ENCODE results near the gene STX16. TPM values are rescaled to one million over a fixed set of nuclear protein-coding genes. Genes with fewer than 3 reads are reported as not detected.

Gene STX16
- total and polyA plus RNA-seq, 2 donors (not counting 1 experiment from before 2014, with no cell fraction given), result 110 to 117 TPM

- Histone ChIP-seq H3K4me3 (ENCODE audit: control extremely low read depth in 1 of 5, extremely low read depth in 1 of 5, insufficient read depth in 1 of 5, low read depth in 2 of 5, low read length in 4 of 5) (no peak overlapping the region), H3K9me3 (ENCODE audit: control extremely low read depth in 1 of 3, control insufficient read depth in 2 of 3, insufficient read depth in 1 of 3, low read length in 2 of 3) (no peaks in the 10 kb centered on the region), H3K4me1 (ENCODE audit: control insufficient read depth in 2 of 2, insufficient read depth in 2 of 2, low read length in 2 of 2) (no peaks in the 10 kb centered on the region), H3K36me3 (replicated peaks in 1 of 2; ENCODE audit: control extremely low read depth in 1 of 2, control insufficient read depth in 1 of 2, extremely low read depth in 1 of 2, insufficient read depth in 2 of 2, low read length in 1 of 2) (no peaks in the 10 kb centered on the region), H2AFZ (ENCODE audit: insufficient read depth, low read depth, low read length, poor library complexity, severe bottlenecking) (no peak overlapping the region), H3K9ac (ENCODE audit: low read length) (no peak overlapping the region), H3K79me2 (ENCODE audit: control insufficient read depth, insufficient read depth, low read length) (no peaks in the 10 kb centered on the region), H3K27me3 (replicated peaks in 1 of 4; ENCODE audit: control extremely low read depth in 1 of 4, control insufficient read depth in 3 of 4, insufficient read depth in 4 of 4, low read length in 3 of 4) (no peaks in the 10 kb centered on the region), H4K20me1 (ENCODE audit: control insufficient read depth, insufficient read depth, low read length, poor library complexity, severe bottlenecking) (no peaks in the 10 kb centered on the region), H3K27ac (ENCODE audit: low read length in 2 of 2) (no peak overlapping the region), H3K4me2 (replicated peaks; ENCODE audit: low read depth, low read length, poor library complexity, severe bottlenecking) (no peak overlapping the region)
- intact Hi-C loops (cut with micrococcal nuclease), result no loop called here
- ATAC-seq (ENCODE audit: low read depth) (no peak), DNase-seq (no peak)
- H3K27ac Mint-ChIP-seq, result no peak overlapping the region
- H3K9me3 Mint-ChIP-seq (ENCODE audit: insufficient read depth), result no peaks in the 10 kb centered on the region
- WGBS (ENCODE audit: insufficient coverage), result 98% methylated on average over 13 of the region's 17 CpGs
- H3K4me1 Mint-ChIP-seq, result no peaks in the 10 kb centered on the region
- no peaks in the 10 kb centered on the region for H3K27me3 Mint-ChIP-seq
- H3K4me3 Mint-ChIP-seq, result no peak overlapping the region
- ChIA-PET CTCF (interaction anchor here (0.5 to 1.2 kb wide), 2 partner anchors 20 to 21 kb away, joined by 3 read pairs; no protein-coding TSS in a partner anchor), POLR2A (no interaction called here)
- TF ChIP-seq EZH2 (IDR thresholded peaks at IDR 0.05; ENCODE audit: borderline replicate concordance, insufficient read depth, low read depth, low read length, poor library complexity, severe bottlenecking) (no peak), CTCF (IDR thresholded peaks at IDR 0.05) (no peak)
These were observed 59.6 kb downstream of the STX16 start for GRCh38 chr20:58710481-58711265.

- 96% methylated on average over 20 of the region's 21 CpGs for WGBS (ENCODE audit: insufficient coverage)
- no peak for TF ChIP-seq CTCF (IDR thresholded peaks at IDR 0.05)
- TF ChIP-seq EZH2 (IDR thresholded peaks at IDR 0.05; ENCODE audit: borderline replicate concordance, insufficient read depth, low read depth, low read length, poor library complexity, severe bottlenecking), result no peak
- POLR2A ChIA-PET, result no interaction called here
These were observed 60.4 kb downstream of the STX16 start for GRCh38 chr20:58711266-58712051.

More at GRCh38 chr20:58711266-58712051, 60.4 kb downstream of the STX16 start:
- Mint-ChIP-seq H3K27me3 (no peaks in the 10 kb centered on the region), H3K4me3 (no peak overlapping the region), H3K4me1 (no peaks in the 10 kb centered on the region), H3K27ac (no peak overlapping the region), H3K9me3 (ENCODE audit: insufficient read depth) (no peaks in the 10 kb centered on the region)
- Histone ChIP-seq H3K9ac (ENCODE audit: low read length) (no peak overlapping the region), H4K20me1 (ENCODE audit: control insufficient read depth, insufficient read depth, low read length, poor library complexity, severe bottlenecking) (no peaks in the 10 kb centered on the region), H3K27me3 (replicated peaks in 1 of 4; ENCODE audit: control extremely low read depth in 1 of 4, control insufficient read depth in 3 of 4, insufficient read depth in 4 of 4, low read length in 3 of 4) (no peaks in the 10 kb centered on the region), H3K4me3 (ENCODE audit: control extremely low read depth in 1 of 5, extremely low read depth in 1 of 5, insufficient read depth in 1 of 5, low read depth in 2 of 5, low read length in 4 of 5) (no peak overlapping the region), H3K4me1 (ENCODE audit: control insufficient read depth in 2 of 2, insufficient read depth in 2 of 2, low read length in 2 of 2) (no peaks in the 10 kb centered on the region), H3K79me2 (ENCODE audit: control insufficient read depth, insufficient read depth, low read length) (no peaks in the 10 kb centered on the region), H3K4me2 (replicated peaks; ENCODE audit: low read depth, low read length, poor library complexity, severe bottlenecking) (no peak overlapping the region), H3K27ac (ENCODE audit: low read length in 2 of 2) (no peak overlapping the region), H2AFZ (ENCODE audit: insufficient read depth, low read depth, low read length, poor library complexity, severe bottlenecking) (no peak overlapping the region), H3K36me3 (replicated peaks in 1 of 2; ENCODE audit: control extremely low read depth in 1 of 2, control insufficient read depth in 1 of 2, extremely low read depth in 1 of 2, insufficient read depth in 2 of 2, low read length in 1 of 2) (no peaks in the 10 kb centered on the region), H3K9me3 (ENCODE audit: control extremely low read depth in 1 of 3, control insufficient read depth in 2 of 3, insufficient read depth in 1 of 3, low read length in 2 of 3) (no peaks in the 10 kb centered on the region)
- DNase-seq (no peak), ATAC-seq (ENCODE audit: low read depth) (no peak)
- intact Hi-C loops (cut with micrococcal nuclease), result no loop called here
- CTCF ChIA-PET, result interaction anchor here (1.2 kb wide), 2 partner anchors 21 to 784 kb away, joined by 3 read pairs; no protein-coding TSS in a partner anchor

Measured in B cell (primary cell).